Upper lobe of right lung (tissue), 1 donor: ENCODE results near the gene LHFPL6. TPM values are rescaled to one million over a fixed set of nuclear protein-coding genes. Genes with fewer than 3 reads are reported as not detected.

ENCODE experiments used
- ATAC-seq: fragments of 200-7000 bp; cut with Tn5 transposase; one replicate; pipeline ENCODE4 v1.9.1; 2020; ENCODE audit warnings: mild to moderate bottlenecking, moderate library complexity
- DNase-seq: peaks from one replicate; pipeline ENCODE4 v3.0.0-alpha.2; 2020
- H3K27ac ChIP-seq: fragments of 200-600 bp; one replicate; pipeline ENCODE4 v1.8.0; 2022
- H3K27me3 ChIP-seq: fragments of 200-600 bp; one replicate; pipeline ENCODE4 v1.8.0; 2022; ENCODE audit warnings: mild to moderate bottlenecking
- H3K36me3 ChIP-seq: fragments of 200-600 bp; one replicate; pipeline ENCODE4 v1.8.0; 2022
- H3K4me1 ChIP-seq: fragments of 200-600 bp; one replicate; pipeline ENCODE4 v1.8.0; 2022
- H3K4me3 ChIP-seq: fragments of 200-600 bp; one replicate; pipeline ENCODE4 v1.8.0; 2022; ENCODE audit warnings: mild to moderate bottlenecking
- H3K9me3 ChIP-seq: fragments of 200-600 bp; one replicate; pipeline ENCODE4 v1.8.0; 2022
- CTCF ChIP-seq: fragments of 200-600 bp; IDR thresholded peaks from one replicate; pipeline ENCODE4 v1.8.0; 2022; ENCODE audit warnings: antibody characterized with exemption
- intact Hi-C: fragments of 100-400 bp; cut with DNase I; formaldehyde crosslinking; loops from one replicate; pipeline ENCODE4 v1.11.0; 2022
- total RNA-seq: library from RNA; stranded (reverse); fragmentation: NEBNext Ultra II Directional; extraction: Animal tissue kit (Norgen Biotek cat#: 25700); gene quantifications from one replicate; pipeline ENCODE4 v1.2.1, GENCODE V29; 2021
- donor health status: DM: no; HTN: yes; CAD: no; lungs with severe emphysema.

Gene LHFPL6
- total RNA-seq, 1 donor from 2014 or later = 80.0 TPM

- H3K9me3 ChIP-seq = no peaks in the 10 kb centered on the region
- H3K4me3 ChIP-seq = no peak overlapping the region
- no peaks in the 10 kb centered on the region for H3K27me3 ChIP-seq
- no peak overlapping the region for H3K27ac ChIP-seq
- DNase-seq (no peak), ATAC-seq (no peak)
- no peaks in the 10 kb centered on the region for H3K36me3 ChIP-seq
- intact Hi-C loops = no loop called here
- H3K4me1 ChIP-seq = peaks cover 6% of the 10 kb centered on the region
- TF ChIP-seq CTCF = no peak
These were observed 75.7 kb downstream of the LHFPL6 start for GRCh38 chr13:39527301-39527700.

GRCh38 chr13:39526499-39526898 lies 76.5 kb downstream of the LHFPL6 start:
- DNase-seq (no peak), ATAC-seq (no peak)
- TF ChIP-seq CTCF = no peak
- H3K36me3 ChIP-seq = no peaks in the 10 kb centered on the region
- H3K27ac ChIP-seq = no peak overlapping the region
- H3K4me3 ChIP-seq = no peak overlapping the region
- no peaks in the 10 kb centered on the region for H3K27me3 ChIP-seq
- intact Hi-C loops = no loop called here
- H3K4me1 ChIP-seq = peaks cover 6% of the 10 kb centered on the region
- no peaks in the 10 kb centered on the region for H3K9me3 ChIP-seq

GRCh38 chr13:39525506-39525905 lies 77.5 kb downstream of the LHFPL6 start:
- Histone ChIP-seq H3K36me3 (no peaks in the 10 kb centered on the region), H3K27me3 (no peaks in the 10 kb centered on the region), H3K9me3 (no peaks in the 10 kb centered on the region), H3K4me3 (no peak overlapping the region), H3K27ac (no peak overlapping the region), H3K4me1 (peaks cover 6% of the 10 kb centered on the region)
- no peak for ATAC-seq
- intact Hi-C loops = no loop called here
- no peak for DNase-seq
- TF ChIP-seq CTCF = no peak

- peaks cover 6% of the 10 kb centered on the region for H3K4me1 ChIP-seq
- intact Hi-C loops = no loop called here
These were observed 78.2 kb downstream of the LHFPL6 start for GRCh38 chr13:39524795-39525194.

GRCh38 chr13:39522329-39522728 lies 80.7 kb downstream of the LHFPL6 start:
- H3K4me1 ChIP-seq = no peaks in the 10 kb centered on the region
- intact Hi-C loops = no loop called here
- no peak for TF ChIP-seq CTCF
- no peak overlapping the region for H3K4me3 ChIP-seq
- H3K9me3 ChIP-seq = no peaks in the 10 kb centered on the region
- no peaks in the 10 kb centered on the region for H3K36me3 ChIP-seq
- ATAC-seq (no peak), DNase-seq (no peak)
- no peaks in the 10 kb centered on the region for H3K27me3 ChIP-seq
- no peak overlapping the region for H3K27ac ChIP-seq

More at GRCh38 chr13:39524795-39525194, 78.2 kb downstream of the LHFPL6 start:
- TF ChIP-seq CTCF = no peak
- H3K9me3 ChIP-seq = no peaks in the 10 kb centered on the region
- DNase-seq (no peak), ATAC-seq (no peak)
- H3K27me3 ChIP-seq = no peaks in the 10 kb centered on the region
- no peaks in the 10 kb centered on the region for H3K36me3 ChIP-seq
- H3K4me3 ChIP-seq = no peak overlapping the region
- no peak overlapping the region for H3K27ac ChIP-seq

- H3K4me1 ChIP-seq = no peaks in the 10 kb centered on the region
- ATAC-seq (no peak), DNase-seq (no peak)
- no peaks in the 10 kb centered on the region for H3K27me3 ChIP-seq
- H3K4me3 ChIP-seq = no peak overlapping the region
- no peaks in the 10 kb centered on the region for H3K9me3 ChIP-seq
- TF ChIP-seq CTCF = no peak
- intact Hi-C loops = no loop called here
- no peaks in the 10 kb centered on the region for H3K36me3 ChIP-seq
- no peak overlapping the region for H3K27ac ChIP-seq
These were observed 81.3 kb downstream of the LHFPL6 start for GRCh38 chr13:39521701-39522100.
